Smooth muscle cell (in vitro differentiated cells): Measurements from ENCODE around the gene RNLS. TPM values are rescaled to one million over a fixed set of nuclear protein-coding genes. Genes with fewer than 3 reads are reported as not detected.
"Not testable (repeated sequence)": the region's sequence is repeated elsewhere in the genome, so short reads cannot be mapped to it uniquely, and the experiment has no call there.

Source experiments
- DNase-seq: peaks from one replicate; lab custom pipeline; 2025; ENCODE audit not compliant: unreplicated experiment; lab: John Stamatoyannopoulos, UW
- H2AFZ ChIP-seq: fragments of 200-600 bp; sonication (generic); 2 replicates; pipeline ENCODE4 v1.6.0; 2016; ENCODE audit warnings: antibody characterized with exemption, low read depth, mild to moderate bottlenecking
- H3F3A ChIP-seq: fragments of 200-600 bp; sonication (generic); 2 replicates; pipeline ENCODE4 v1.6.0; 2017; ENCODE audit warnings: antibody characterized with exemption, low read depth
- H3K27ac ChIP-seq: fragments of 200-600 bp; sonication (generic); 2 replicates; pipeline ENCODE4 v1.5.1; 2016; ENCODE audit warnings: low read depth, mild to moderate bottlenecking
- H3K27me3 ChIP-seq: fragments of 200-600 bp; sonication (generic); 2 replicates; pipeline ENCODE4 v1.6.1; 2016; ENCODE audit warnings: low read depth, mild to moderate bottlenecking
- H3K36me3 ChIP-seq: fragments of 200-600 bp; sonication (generic); 2 replicates; pipeline ENCODE4 v1.5.1; 2016; ENCODE audit warnings: low read depth
- H3K4me1 ChIP-seq: fragments of 200-600 bp; sonication (generic); 2 replicates; pipeline ENCODE4 v1.5.1; 2016; ENCODE audit warnings: low read depth
- H3K4me2 ChIP-seq: fragments of 200-600 bp; sonication (generic); 2 replicates; pipeline ENCODE4 v1.6.0; 2016; ENCODE audit warnings: mild to moderate bottlenecking
- H3K4me3 ChIP-seq: fragments of 200-600 bp; sonication (generic); 2 replicates; pipeline ENCODE4 v1.5.1; 2016; ENCODE audit warnings: mild to moderate bottlenecking
- H3K79me2 ChIP-seq: fragments of 200-600 bp; sonication (generic); 2 replicates; pipeline ENCODE4 v1.6.0; 2016; ENCODE audit warnings: low read depth, mild to moderate bottlenecking
- H3K9ac ChIP-seq: fragments of 200-600 bp; sonication (generic); 2 replicates; pipeline ENCODE4 v1.6.0; 2016; ENCODE audit warnings: low read depth
- H3K9me3 ChIP-seq: fragments of 200-600 bp; sonication (generic); replicated peaks from 2 replicates; pipeline ENCODE4 v1.5.1; 2016; ENCODE audit warnings: low read depth
- H4K20me1 ChIP-seq: fragments of 200-600 bp; sonication (generic); 2 replicates; pipeline ENCODE4 v1.6.0; 2016; ENCODE audit warnings: low read depth
- WGBS: methylation state at CpG from one replicate; pipeline ENCODE4 v1.1.7; 2016; ENCODE audit warnings: low lambda C conversion rate; 5-methylcytosine and 5-hydroxymethylcytosine counted together
- polyA plus RNA-seq: library from polyadenylated mRNA; unstranded; fragments of >200 nt; fragmentation: Nextera tagmentation; extraction: Ambion mirVana; gene quantifications from 2 replicates; pipeline ENCODE4 v1.2.1, GENCODE V29; 2016
- total RNA-seq: library from RNA; depleted of rRNA; stranded (reverse); fragments of >200 nt; gene quantifications from 2 replicates; pipeline ENCODE4 v1.2.3, GENCODE V29; 2014
- TF ChIP-seq, protein P1 (sequence below): fragments of 200-600 bp; sonication (generic); IDR thresholded peaks from 2 replicates; pipeline ENCODE4 v1.5.1; 2017; ENCODE audit warnings: borderline replicate concordance, mild to moderate bottlenecking, antibody characterized with exemption; ENCODE audit not compliant: insufficient read depth, poor library complexity, severe bottlenecking

Gene RNLS
- total and polyA plus RNA-seq, 2 experiments from 2014 or later: 4.8 to 11.2 TPM

- Histone ChIP-seq H3K27me3 (peaks cover 3% of the 10 kb centered on the region), H3K4me3 (no peak overlapping the region), H3K4me2 (no peak overlapping the region), H3K4me1 (no peaks in the 10 kb centered on the region), H3F3A (no peaks in the 10 kb centered on the region), H2AFZ (no peak overlapping the region), H3K36me3 (no peaks in the 10 kb centered on the region), H3K9ac (no peak overlapping the region), H3K79me2 (no peaks in the 10 kb centered on the region), H3K27ac (no peak overlapping the region), H4K20me1 (no peaks in the 10 kb centered on the region), H3K9me3 (no peaks in the 10 kb centered on the region)
- TF ChIP-seq, protein P1, sequence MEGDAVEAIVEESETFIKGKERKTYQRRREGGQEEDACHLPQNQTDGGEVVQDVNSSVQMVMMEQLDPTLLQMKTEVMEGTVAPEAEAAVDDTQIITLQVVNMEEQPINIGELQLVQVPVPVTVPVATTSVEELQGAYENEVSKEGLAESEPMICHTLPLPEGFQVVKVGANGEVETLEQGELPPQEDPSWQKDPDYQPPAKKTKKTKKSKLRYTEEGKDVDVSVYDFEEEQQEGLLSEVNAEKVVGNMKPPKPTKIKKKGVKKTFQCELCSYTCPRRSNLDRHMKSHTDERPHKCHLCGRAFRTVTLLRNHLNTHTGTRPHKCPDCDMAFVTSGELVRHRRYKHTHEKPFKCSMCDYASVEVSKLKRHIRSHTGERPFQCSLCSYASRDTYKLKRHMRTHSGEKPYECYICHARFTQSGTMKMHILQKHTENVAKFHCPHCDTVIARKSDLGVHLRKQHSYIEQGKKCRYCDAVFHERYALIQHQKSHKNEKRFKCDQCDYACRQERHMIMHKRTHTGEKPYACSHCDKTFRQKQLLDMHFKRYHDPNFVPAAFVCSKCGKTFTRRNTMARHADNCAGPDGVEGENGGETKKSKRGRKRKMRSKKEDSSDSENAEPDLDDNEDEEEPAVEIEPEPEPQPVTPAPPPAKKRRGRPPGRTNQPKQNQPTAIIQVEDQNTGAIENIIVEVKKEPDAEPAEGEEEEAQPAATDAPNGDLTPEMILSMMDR: no peak
- WGBS: 83% methylated on average over 1 of the region's 1 CpG
- DNase-seq: no peak
Observed at GRCh38 chr10:88489107-88489506, 94.0 kb downstream of the RNLS start.

- not testable (repeated sequence) for H3K4me2 ChIP-seq, H3K4me1 ChIP-seq, H3K36me3 ChIP-seq, H3K79me2 ChIP-seq, H2AFZ ChIP-seq, H3K27ac ChIP-seq, H3K9me3 ChIP-seq, H3K27me3 ChIP-seq, DNase-seq, H3F3A ChIP-seq, H4K20me1 ChIP-seq, H3K4me3 ChIP-seq, H3K9ac ChIP-seq
- 100% methylated on average over 2 of the region's 2 CpGs for WGBS
Observed at GRCh38 chr10:88486816-88487215, 96.3 kb downstream of the RNLS start.

DNA sequence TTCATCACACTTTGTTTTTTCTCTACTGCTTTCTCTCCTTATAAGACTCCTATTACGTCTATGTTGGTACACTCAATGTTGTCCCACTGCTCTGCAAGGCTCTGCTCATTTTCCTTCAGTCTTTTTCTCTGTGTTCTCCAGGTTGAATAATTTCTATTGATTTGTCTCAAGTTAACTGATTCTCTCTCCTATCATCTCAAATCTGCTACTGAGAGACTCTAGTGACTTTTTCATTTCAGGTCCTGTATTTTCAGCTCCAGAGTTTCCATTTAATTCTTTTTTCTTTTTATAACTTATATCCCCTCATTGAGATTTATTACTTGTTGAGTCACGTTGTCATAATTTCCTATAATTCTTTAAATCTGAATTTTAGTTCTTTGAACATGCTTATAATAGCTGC, 100.9 kb downstream of the RNLS start:
- no peak overlapping the region for H3K4me2 ChIP-seq
- no peaks in the 10 kb centered on the region for H3F3A ChIP-seq
- H3K9me3 ChIP-seq: no peaks in the 10 kb centered on the region
- H3K36me3 ChIP-seq: no peaks in the 10 kb centered on the region
- no peak overlapping the region for H3K4me3 ChIP-seq
- H3K9ac ChIP-seq: no peak overlapping the region
- no peak for DNase-seq
- H2AFZ ChIP-seq: no peak overlapping the region
- no peaks in the 10 kb centered on the region for H3K4me1 ChIP-seq
- TF ChIP-seq, protein P1: no peak
- 84% methylated on average over 2 of the region's 2 CpGs for WGBS
- H3K27ac ChIP-seq: no peak overlapping the region
- H4K20me1 ChIP-seq: no peaks in the 10 kb centered on the region
- H3K27me3 ChIP-seq: peaks cover 14% of the 10 kb centered on the region
- no peaks in the 10 kb centered on the region for H3K79me2 ChIP-seq

- 98% methylated on average over 2 of the region's 2 CpGs for WGBS
- no peak for DNase-seq
- H3K4me2 ChIP-seq: no peak overlapping the region
- H2AFZ ChIP-seq: no peak overlapping the region
- H3K4me1 ChIP-seq: no peaks in the 10 kb centered on the region
- no peaks in the 10 kb centered on the region for H4K20me1 ChIP-seq
- TF ChIP-seq, protein P1: no peak
- no peak overlapping the region for H3K4me3 ChIP-seq
- H3K9me3 ChIP-seq: no peaks in the 10 kb centered on the region
- no peaks in the 10 kb centered on the region for H3K36me3 ChIP-seq
- no peaks in the 10 kb centered on the region for H3K79me2 ChIP-seq
- H3K9ac ChIP-seq: no peak overlapping the region
- H3K27ac ChIP-seq: no peak overlapping the region
- H3F3A ChIP-seq: no peaks in the 10 kb centered on the region
- H3K27me3 ChIP-seq: peaks cover 37% of the 10 kb centered on the region
Observed at GRCh38 chr10:88478256-88478655, 104.9 kb downstream of the RNLS start.
